Putamen (tissue), 1 donor: ENCODE data around the gene KCNJ10.

Source experiments
- DNase-seq: peaks from one replicate; pipeline ENCODE4 v3.0.0-alpha.2; 2016; ENCODE audit warnings: low spot score

Gene KCNJ10

GRCh38 chr1:160098852-160099561 lies 29.0 kb upstream of the KCNJ10 start:
- DNase-seq: peak; percentile 99

GRCh38 chr1:160097911-160098851 lies 28.2 kb upstream of the KCNJ10 start, which contains the start of gene IGSF8:
IGSF8 (minus strand) TSS chr1:160098619; CDS start chr1:160098472, 147 bp downstream.
- peak; percentile 87 for DNase-seq

- DNase-seq: no peak
Measured at GRCh38 chr1:160097151-160097910, 27.4 kb upstream of the KCNJ10 start.

DNA sequence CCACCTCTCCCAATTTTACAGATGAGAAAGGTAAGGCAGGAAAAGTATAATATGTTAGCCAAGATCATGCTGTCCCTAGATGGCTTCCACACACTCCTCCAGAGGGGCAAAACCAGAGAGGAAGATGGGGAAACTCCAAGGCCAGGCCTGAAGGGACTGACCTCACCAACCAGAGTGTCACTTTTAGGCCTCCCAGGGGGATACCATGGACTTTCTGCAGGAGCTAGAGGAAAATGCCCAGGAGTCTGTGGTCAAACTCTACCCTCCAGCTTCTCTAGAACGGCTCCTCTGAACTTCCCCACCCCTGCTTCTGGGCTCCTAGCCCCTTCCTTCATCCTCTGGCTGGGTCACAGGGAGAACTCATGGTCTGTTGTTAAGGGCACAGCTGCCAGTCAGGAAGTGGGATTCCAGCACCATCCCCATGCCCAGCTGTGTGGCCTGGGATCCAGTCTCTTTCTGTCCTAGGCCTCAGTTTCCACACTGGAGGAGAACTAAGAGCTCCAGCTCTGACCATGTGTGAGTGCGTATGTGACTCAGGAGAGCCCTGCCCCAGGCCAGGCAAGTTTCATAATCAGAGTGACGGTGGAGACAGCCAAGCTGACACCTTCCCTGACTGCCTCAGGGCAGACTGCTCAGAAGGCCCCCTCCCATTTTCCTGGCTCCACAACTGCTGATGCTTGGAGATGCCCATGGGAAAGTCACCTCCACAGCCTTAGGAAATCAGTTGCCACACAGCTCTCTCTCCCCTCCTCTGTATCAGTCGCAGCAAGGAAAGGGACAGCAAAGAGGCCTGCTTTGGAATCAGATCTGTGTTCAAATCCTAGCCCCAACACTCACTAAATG lies 26.5 kb upstream of the KCNJ10 start:
- no peak for DNase-seq

GRCh38 chr1:160095382-160096105 lies 25.6 kb upstream of the KCNJ10 start:
- peak; percentile 91 for DNase-seq

DNA sequence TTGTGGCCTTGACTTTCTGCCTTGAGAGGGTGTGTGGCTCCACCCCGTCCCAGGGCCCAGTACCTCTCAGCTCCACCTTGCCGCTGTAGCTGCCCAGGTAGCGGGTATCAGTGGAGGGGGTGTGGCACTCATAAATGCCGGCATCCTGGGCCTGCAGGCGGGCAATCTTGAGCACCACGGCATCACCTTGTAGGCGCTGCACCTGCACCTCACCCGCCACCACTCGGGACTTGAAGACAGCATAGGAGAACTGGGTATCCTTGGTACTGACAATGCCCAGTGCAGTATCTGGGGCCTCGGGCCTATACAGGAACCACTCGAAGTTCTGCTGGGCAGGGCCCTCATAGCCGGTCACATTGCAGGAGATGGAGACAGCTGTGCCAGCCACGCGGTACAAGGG lies 24.8 kb upstream of the KCNJ10 start:
- DNase-seq: no peak

DNA sequence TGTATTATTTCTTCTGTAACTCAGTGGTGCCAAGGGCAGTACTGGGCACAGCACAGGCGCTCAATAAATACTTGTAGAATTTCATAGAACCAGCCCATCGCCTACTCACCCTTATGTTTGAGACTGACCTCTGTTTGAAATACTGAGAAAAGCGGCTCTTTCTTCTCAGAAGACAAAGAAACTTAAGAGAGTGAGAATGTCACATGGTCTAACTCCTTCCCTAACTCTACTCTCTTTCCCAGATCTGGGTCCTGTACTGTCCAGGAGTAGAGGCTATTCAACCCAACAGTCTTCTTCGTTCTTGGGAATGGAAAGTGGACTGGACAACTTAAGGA lies 24.3 kb upstream of the KCNJ10 start:
- no peak for DNase-seq

GRCh38 chr1:160093624-160094290 lies 23.8 kb upstream of the KCNJ10 start:
- no peak for DNase-seq

GRCh38 chr1:160093069-160093395 lies 23.1 kb upstream of the KCNJ10 start:
- no peak for DNase-seq

- DNase-seq: no peak
Measured at GRCh38 chr1:160092366-160093068, 22.6 kb upstream of the KCNJ10 start.

GRCh38 chr1:160091666-160092223 lies 21.8 kb upstream of the KCNJ10 start:
- DNase-seq: no peak

GRCh38 chr1:160090760-160091159 lies 20.8 kb upstream of the KCNJ10 start:
- no peak for DNase-seq

DNA sequence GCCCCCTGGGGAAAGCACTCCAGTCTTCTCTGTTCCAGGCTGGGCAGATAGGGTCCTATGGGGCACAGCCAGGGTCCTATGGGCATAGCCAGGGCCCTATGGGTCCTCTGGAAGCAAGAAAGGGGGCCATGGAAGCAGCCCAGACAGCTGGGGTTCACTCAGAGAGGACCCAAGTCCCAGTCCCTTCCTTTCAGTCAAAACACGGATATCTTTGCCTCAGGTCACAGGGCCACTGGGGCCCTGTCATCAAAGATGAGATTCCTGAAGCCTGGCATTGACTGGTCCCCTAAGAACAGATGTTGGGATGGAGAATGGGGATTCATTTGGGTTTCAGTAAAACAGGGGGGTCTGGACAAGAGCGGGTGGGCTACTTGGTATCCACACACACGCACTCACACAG lies 19.9 kb upstream of the KCNJ10 start:
- DNase-seq: no peak

DNA sequence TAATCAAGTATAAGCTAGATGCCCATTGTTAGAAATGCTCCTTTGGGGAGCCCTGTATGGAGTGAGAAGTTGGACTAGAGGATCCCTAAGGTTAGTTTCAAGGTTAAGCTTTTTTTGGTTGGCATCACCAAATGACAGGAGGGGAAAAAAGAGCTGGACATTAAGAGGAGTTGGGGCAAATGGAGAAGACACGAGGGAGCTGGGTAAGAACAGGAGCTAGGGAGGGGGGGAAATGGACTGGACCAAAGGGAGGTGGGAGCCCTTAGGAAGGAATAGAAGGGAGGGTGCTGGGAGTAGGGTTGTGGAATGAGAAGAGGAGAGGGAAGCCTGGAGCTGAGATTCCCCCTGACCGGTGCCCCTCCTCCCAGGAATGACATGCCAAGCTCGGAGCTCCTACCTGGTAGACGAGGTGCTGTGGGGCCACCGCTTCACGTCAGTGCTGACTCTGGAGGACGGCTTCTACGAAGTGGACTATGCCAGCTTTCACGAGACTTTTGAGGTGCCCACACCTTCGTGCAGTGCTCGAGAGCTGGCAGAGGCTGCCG lies 17.2 kb upstream of the KCNJ10 start:
- DNase-seq: no peak

- DNase-seq: no peak
Measured at GRCh38 chr1:160086456-160086892, 16.5 kb upstream of the KCNJ10 start.

- peak; percentile 88 for DNase-seq
Measured at GRCh38 chr1:160085686-160086455, 15.9 kb upstream of the KCNJ10 start.

DNA sequence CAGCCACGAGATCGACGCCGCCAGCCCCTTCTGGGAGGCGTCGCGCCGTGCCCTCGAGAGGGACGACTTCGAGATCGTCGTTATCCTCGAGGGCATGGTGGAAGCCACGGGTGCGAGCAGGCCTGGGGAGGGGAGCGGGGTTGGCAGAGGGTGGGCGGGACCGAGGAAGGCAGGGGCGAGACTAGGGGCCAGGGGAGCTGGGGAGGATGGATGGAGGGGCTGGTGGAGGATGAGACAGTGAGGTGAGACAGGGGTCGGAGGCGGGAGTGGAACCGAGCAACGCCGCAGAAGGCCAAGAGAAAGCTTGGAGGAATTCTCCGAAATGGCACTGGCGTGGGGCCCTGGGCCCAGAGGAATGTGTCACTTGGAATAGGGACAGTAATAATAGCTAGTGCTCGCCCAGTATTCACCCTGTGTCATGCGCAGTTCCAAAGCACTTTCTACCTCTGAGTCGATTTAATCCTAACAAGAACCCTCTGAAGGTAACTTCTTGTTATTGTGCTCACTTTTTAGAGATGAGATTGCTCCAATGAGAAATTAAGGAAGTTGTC lies 14.9 kb upstream of the KCNJ10 start:
- DNase-seq: no peak
